ENCODE measurements around the gene TMPRSS13.

The TMPRSS13 gene

GRCh38 chr11:117859061-117859460, 70.1 kb downstream of the TMPRSS13 start:
- no peak for DNase-seq (ENCODE audit: low spot score)
- no peak for TF ChIP-seq CTCF (IDR thresholded peaks at IDR 0.05; ENCODE audit: extremely low read depth, insufficient read depth, missing control alignments)
- in situ Hi-C loops (cut with MboI; ENCODE audit: low pct_unique_long_range_greater_than_20kb, low sequenced_read_pairs, unreplicated experiment) = loop anchor here (10.0 kb wide), 2 partner anchors 86 to 196 kb away; no protein-coding TSS in a partner anchor

GRCh38 chr11:117857734-117858414, 71.3 kb downstream of the TMPRSS13 start:
- in situ Hi-C loops (cut with MboI; ENCODE audit: low pct_unique_long_range_greater_than_20kb, low sequenced_read_pairs, unreplicated experiment) = loop anchor here (10.0 kb wide), 2 partner anchors 87 to 197 kb away; no protein-coding TSS in a partner anchor
- TF ChIP-seq CTCF (IDR thresholded peaks at IDR 0.05; ENCODE audit: extremely low read depth, insufficient read depth, missing control alignments) = no peak
- no peak for DNase-seq (ENCODE audit: low spot score)

GRCh38 chr11:117855912-117856651, 73.1 kb downstream of the TMPRSS13 start:
- TF ChIP-seq CTCF (IDR thresholded peaks at IDR 0.05; ENCODE audit: extremely low read depth, insufficient read depth, missing control alignments) = no peak
- in situ Hi-C loops (cut with MboI; ENCODE audit: low pct_unique_long_range_greater_than_20kb, low sequenced_read_pairs, unreplicated experiment) = loop anchor here (10.0 kb wide), 2 partner anchors 89 to 199 kb away; no protein-coding TSS in a partner anchor
- DNase-seq (ENCODE audit: low spot score) = no peak

- TF ChIP-seq CTCF (IDR thresholded peaks at IDR 0.05; ENCODE audit: extremely low read depth, insufficient read depth, missing control alignments) = no peak
- no peak for DNase-seq (ENCODE audit: low spot score)
- in situ Hi-C loops (cut with MboI; ENCODE audit: low pct_unique_long_range_greater_than_20kb, low sequenced_read_pairs, unreplicated experiment) = loop anchor here (10.0 kb wide), 2 partner anchors 89 to 199 kb away; no protein-coding TSS in a partner anchor
Measured at GRCh38 chr11:117855186-117855845, 73.9 kb downstream of the TMPRSS13 start.

- no peak for DNase-seq (ENCODE audit: low spot score)
- in situ Hi-C loops (cut with MboI; ENCODE audit: low pct_unique_long_range_greater_than_20kb, low sequenced_read_pairs, unreplicated experiment) = loop anchor here (10.0 kb wide), 2 partner anchors 92 to 202 kb away; no protein-coding TSS in a partner anchor
- TF ChIP-seq CTCF (IDR thresholded peaks at IDR 0.05; ENCODE audit: extremely low read depth, insufficient read depth, missing control alignments) = no peak
Measured at GRCh38 chr11:117852309-117852708, 76.9 kb downstream of the TMPRSS13 start.

- no peak for TF ChIP-seq CTCF (IDR thresholded peaks at IDR 0.05; ENCODE audit: extremely low read depth, insufficient read depth, missing control alignments)
- in situ Hi-C loops (cut with MboI; ENCODE audit: low pct_unique_long_range_greater_than_20kb, low sequenced_read_pairs, unreplicated experiment) = loop anchor here (10.0 kb wide), 2 partner anchors 93 to 203 kb away; no protein-coding TSS in a partner anchor
- DNase-seq (ENCODE audit: low spot score) = no peak
Measured at GRCh38 chr11:117851852-117852251, 77.3 kb downstream of the TMPRSS13 start.
